ENCODE results near the gene CCDC34. TPM values are rescaled to one million over a fixed set of nuclear protein-coding genes. Genes with fewer than 3 reads are reported as not detected.

CCDC34 gene
- polyA plus RNA-seq, 1 experiment: 1.8 TPM

GRCh38 chr11:27304514-27304913, 58.5 kb downstream of the CCDC34 start:
- Histone ChIP-seq H3K27me3 (ENCODE audit: control insufficient read depth, insufficient read depth, low read length) (no peaks in the 10 kb centered on the region), H3K4me3 (ENCODE audit: low read depth, low read length) (no peak overlapping the region), H3K36me3 (ENCODE audit: control insufficient read depth, insufficient read depth, low read length) (no peaks in the 10 kb centered on the region)
- TF ChIP-seq CTCF (IDR thresholded peaks at IDR 0.05; ENCODE audit: insufficient read depth, low read depth, low read length): no peak
- ChIA-PET POLR2A (no interaction called here), CTCF (interaction anchor here (2.9 kb wide), 1 partner anchor 8 kb away, joined by 15 read pairs; no protein-coding TSS in a partner anchor)
- no peak for DNase-seq (ENCODE audit: low read depth)

GRCh38 chr11:27303903-27304302, 59.1 kb downstream of the CCDC34 start:
- TF ChIP-seq CTCF (IDR thresholded peaks at IDR 0.05; ENCODE audit: insufficient read depth, low read depth, low read length): no peak
- ChIA-PET POLR2A (no interaction called here), CTCF (no interaction called here)
- no peaks in the 10 kb centered on the region for H3K36me3 ChIP-seq (ENCODE audit: control insufficient read depth, insufficient read depth, low read length)
- H3K4me3 ChIP-seq (ENCODE audit: low read depth, low read length): no peak overlapping the region
- DNase-seq (ENCODE audit: low read depth): no peak
- H3K27me3 ChIP-seq (ENCODE audit: control insufficient read depth, insufficient read depth, low read length): no peaks in the 10 kb centered on the region

- POLR2A ChIA-PET: no interaction called here
Observed at GRCh38 chr11:27300974-27301373, 62.0 kb downstream of the CCDC34 start.

GRCh38 chr11:27297616-27298015, 65.4 kb downstream of the CCDC34 start:
- no peak for TF ChIP-seq CTCF (IDR thresholded peaks at IDR 0.05; ENCODE audit: insufficient read depth, low read depth, low read length)
- Histone ChIP-seq H3K4me3 (ENCODE audit: low read depth, low read length) (no peak overlapping the region), H3K27me3 (ENCODE audit: control insufficient read depth, insufficient read depth, low read length) (no peaks in the 10 kb centered on the region), H3K36me3 (ENCODE audit: control insufficient read depth, insufficient read depth, low read length) (no peaks in the 10 kb centered on the region)
- DNase-seq (ENCODE audit: low read depth): no peak
- CTCF ChIA-PET: interaction anchor here (0.6 to 8.6 kb wide), 10 partner anchors 9 to 189 kb away, joined by 3 to 78 read pairs (median 6); no protein-coding TSS in a partner anchor
- POLR2A ChIA-PET: no interaction called here

More at GRCh38 chr11:27300974-27301373, 62.0 kb downstream of the CCDC34 start:
- CTCF ChIA-PET: no interaction called here
- no peaks in the 10 kb centered on the region for H3K36me3 ChIP-seq (ENCODE audit: control insufficient read depth, insufficient read depth, low read length)
- H3K4me3 ChIP-seq (ENCODE audit: low read depth, low read length): no peak overlapping the region
- TF ChIP-seq CTCF (IDR thresholded peaks at IDR 0.05; ENCODE audit: insufficient read depth, low read depth, low read length): no peak
- no peak for DNase-seq (ENCODE audit: low read depth)
- no peaks in the 10 kb centered on the region for H3K27me3 ChIP-seq (ENCODE audit: control insufficient read depth, insufficient read depth, low read length)

- ChIA-PET CTCF (interaction anchor here (0.7 to 8.6 kb wide), 35 partner anchors 10 to 203 kb away, joined by 3 to 78 read pairs (median 5); no protein-coding TSS in a partner anchor), POLR2A (interaction anchor here (0.6 kb wide), 1 partner anchor 198 kb away, joined by 3 read pairs; no protein-coding TSS in a partner anchor)
- DNase-seq (ENCODE audit: low read depth): no peak
- H3K36me3 ChIP-seq (ENCODE audit: control insufficient read depth, insufficient read depth, low read length): no peaks in the 10 kb centered on the region
- no peaks in the 10 kb centered on the region for H3K27me3 ChIP-seq (ENCODE audit: control insufficient read depth, insufficient read depth, low read length)
- no peak overlapping the region for H3K4me3 ChIP-seq (ENCODE audit: low read depth, low read length)
- TF ChIP-seq CTCF (IDR thresholded peaks at IDR 0.05; ENCODE audit: insufficient read depth, low read depth, low read length): peak; percentile 74
Observed at GRCh38 chr11:27296497-27296896, 66.5 kb downstream of the CCDC34 start.
